Measurements from ENCODE around the gene SERPINA10.
"Not testable (repeated sequence)": the region's sequence is repeated elsewhere in the genome, so short reads cannot be mapped to it uniquely, and the experiment has no call there.

Gene SERPINA10

GRCh38 chr14:94306047-94306978, 13.2 kb upstream of the SERPINA10 start:
- no peak for TF ChIP-seq CTCF (IDR thresholded peaks at IDR 0.05; ENCODE audit: low read depth, low read length, missing control alignments)
- DNase-seq (ENCODE audit: low read depth), result no peak
- no peak overlapping the region for H3K4me3 ChIP-seq (ENCODE audit: low read depth, low read length)
- in situ Hi-C loops (cut with HindIII; ENCODE audit: low sequenced_read_pairs), result no loop called here

- TF ChIP-seq CTCF (IDR thresholded peaks at IDR 0.05; ENCODE audit: low read depth, low read length, missing control alignments), result no peak
- H3K4me3 ChIP-seq (ENCODE audit: low read depth, low read length), result no peak overlapping the region
- in situ Hi-C loops (cut with HindIII; ENCODE audit: low sequenced_read_pairs), result no loop called here
These were observed 12.6 kb upstream of the SERPINA10 start for GRCh38 chr14:94305620-94306019.

GRCh38 chr14:94304243-94304642, 11.2 kb upstream of the SERPINA10 start:
- DNase-seq (ENCODE audit: low read depth), result no peak
- no peak for TF ChIP-seq CTCF (IDR thresholded peaks at IDR 0.05; ENCODE audit: low read depth, low read length, missing control alignments)
- in situ Hi-C loops (cut with HindIII; ENCODE audit: low sequenced_read_pairs), result no loop called here
- H3K4me3 ChIP-seq (ENCODE audit: low read depth, low read length), result no peak overlapping the region

More at GRCh38 chr14:94305620-94306019, 12.6 kb upstream of the SERPINA10 start:
- DNase-seq (ENCODE audit: low read depth), result no peak

- H3K4me3 ChIP-seq (ENCODE audit: low read depth, low read length), result no peak overlapping the region
- TF ChIP-seq CTCF (IDR thresholded peaks at IDR 0.05; ENCODE audit: low read depth, low read length, missing control alignments), result no peak
- in situ Hi-C loops (cut with HindIII; ENCODE audit: low sequenced_read_pairs), result no loop called here
- DNase-seq (ENCODE audit: low read depth), result no peak
These were observed 10.0 kb upstream of the SERPINA10 start for GRCh38 chr14:94303111-94303510.

- TF ChIP-seq CTCF (IDR thresholded peaks at IDR 0.05; ENCODE audit: low read depth, low read length, missing control alignments), result no peak
- H3K4me3 ChIP-seq (ENCODE audit: low read depth, low read length), result no peak overlapping the region
- in situ Hi-C loops (cut with HindIII; ENCODE audit: low sequenced_read_pairs), result no loop called here
- DNase-seq (ENCODE audit: low read depth), result no peak
These were observed 5.1 kb upstream of the SERPINA10 start for GRCh38 chr14:94298130-94298529.

- DNase-seq (ENCODE audit: low read depth); H3K4me3 ChIP-seq (ENCODE audit: low read depth, low read length); in situ Hi-C loops (cut with HindIII; ENCODE audit: low sequenced_read_pairs): not testable (repeated sequence)
These were observed 3.1 kb upstream of the SERPINA10 start for GRCh38 chr14:94296181-94296545.

Data from astrocyte of the cerebellum (primary cell).